Activated CD4-positive, alpha-beta T cell treated with anti-CD3 and anti-CD28 coated beads for 48 hours (primary cell): Measurements from ENCODE around the gene ABHD17C.

Experiments
- DNase-seq: peaks from one replicate; pipeline ENCODE4 v3.0.0-alpha.2; 2020

ABHD17C gene

DNA sequence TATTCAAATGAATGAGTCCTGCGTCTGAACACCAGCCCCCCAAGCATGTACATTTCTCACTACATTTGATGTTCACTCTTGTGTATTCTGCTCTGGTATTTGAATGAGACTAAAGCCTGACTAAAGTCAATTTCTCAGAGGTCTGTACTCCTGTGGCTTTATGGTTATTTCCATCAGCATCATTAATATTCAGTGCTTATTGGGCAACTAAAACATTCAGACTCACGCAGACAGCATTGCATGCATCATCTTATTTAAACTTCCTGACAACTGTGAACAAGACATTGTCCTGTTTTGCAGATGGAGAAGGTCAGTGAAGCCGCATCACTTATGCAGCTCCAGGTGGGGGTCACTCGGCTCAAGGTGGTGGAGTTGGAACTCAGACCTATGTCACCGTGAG is 95.1 kb downstream of the ABHD17C start:
- no peak for DNase-seq

DNA sequence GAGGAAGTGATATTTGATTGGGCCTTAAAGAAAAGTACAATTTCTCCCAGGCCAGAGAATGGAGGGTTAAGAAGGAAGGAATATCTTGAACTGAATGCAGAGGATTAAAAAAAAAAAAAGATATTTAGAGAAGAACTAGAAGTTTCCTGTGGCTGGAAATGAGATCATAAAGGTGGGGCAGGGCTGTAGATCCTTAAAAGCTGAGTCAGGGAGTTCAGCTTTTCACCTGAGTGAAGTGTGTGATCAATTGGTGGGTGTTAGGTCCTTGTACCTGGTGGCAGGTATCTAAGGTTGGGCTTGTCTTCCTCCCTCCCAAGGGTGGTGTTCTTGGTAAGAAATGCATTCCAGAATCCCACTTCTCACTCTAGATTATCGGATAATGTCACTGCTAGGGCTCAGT is 95.9 kb downstream of the ABHD17C start:
- no peak for DNase-seq

DNA sequence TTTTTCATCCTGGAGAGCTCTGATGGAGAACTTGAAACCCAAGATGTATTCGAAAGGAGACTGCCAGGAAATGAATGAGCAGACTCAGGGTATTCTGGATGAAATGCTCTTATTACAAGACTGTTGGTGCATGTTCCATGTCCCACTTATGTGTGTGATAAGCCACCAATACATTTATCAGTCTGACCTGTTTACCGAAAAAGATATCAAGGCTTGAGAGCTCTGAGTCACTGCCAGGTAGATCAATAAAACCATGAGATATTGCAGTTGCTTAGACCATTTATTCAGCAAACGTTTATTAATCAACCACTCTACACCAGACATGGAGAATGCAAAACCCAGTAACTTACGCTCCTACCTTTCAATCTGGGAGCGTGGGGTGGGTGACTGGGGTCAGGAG is 101.3 kb downstream of the ABHD17C start:
- DNase-seq = no peak

DNA sequence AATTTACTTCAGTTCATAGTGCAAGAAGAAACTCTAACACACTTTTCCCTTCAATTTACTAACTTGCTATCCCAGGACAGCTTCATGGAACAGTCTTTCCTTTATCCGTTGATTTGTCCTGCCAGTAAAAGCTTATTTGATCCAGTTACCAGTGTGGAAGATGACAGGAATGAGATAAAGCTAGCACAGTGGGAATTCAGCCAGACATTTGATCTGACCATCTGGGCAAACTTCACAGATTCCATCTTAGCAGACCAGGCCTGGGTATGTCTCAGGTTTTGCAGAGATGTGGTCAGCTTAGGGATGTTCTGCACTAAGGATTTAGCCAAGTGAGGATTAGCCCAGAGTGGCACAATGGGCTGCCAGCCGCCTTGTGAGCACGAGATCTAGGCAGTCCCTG is 103.8 kb downstream of the ABHD17C start:
- no peak for DNase-seq

DNA sequence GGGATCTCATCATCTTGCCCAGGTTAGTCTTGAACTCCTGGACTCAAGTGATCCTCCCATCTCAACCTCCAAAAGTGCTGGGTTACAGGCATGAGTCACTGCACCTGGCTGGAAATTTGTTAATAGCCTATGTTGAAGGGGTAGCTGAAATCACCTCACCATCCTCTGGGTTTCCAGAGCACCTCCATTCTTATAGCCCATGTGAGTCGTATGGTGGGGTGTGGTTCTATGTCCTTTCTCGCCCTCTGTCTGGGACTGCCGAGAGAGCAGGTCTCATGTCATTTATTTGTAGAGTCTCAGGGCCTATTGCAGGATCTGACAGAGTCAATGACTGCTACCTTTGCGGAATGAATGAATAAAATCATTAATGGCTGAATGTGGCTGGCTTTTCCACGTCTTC is 105.0 kb downstream of the ABHD17C start:
- no peak for DNase-seq

DNA sequence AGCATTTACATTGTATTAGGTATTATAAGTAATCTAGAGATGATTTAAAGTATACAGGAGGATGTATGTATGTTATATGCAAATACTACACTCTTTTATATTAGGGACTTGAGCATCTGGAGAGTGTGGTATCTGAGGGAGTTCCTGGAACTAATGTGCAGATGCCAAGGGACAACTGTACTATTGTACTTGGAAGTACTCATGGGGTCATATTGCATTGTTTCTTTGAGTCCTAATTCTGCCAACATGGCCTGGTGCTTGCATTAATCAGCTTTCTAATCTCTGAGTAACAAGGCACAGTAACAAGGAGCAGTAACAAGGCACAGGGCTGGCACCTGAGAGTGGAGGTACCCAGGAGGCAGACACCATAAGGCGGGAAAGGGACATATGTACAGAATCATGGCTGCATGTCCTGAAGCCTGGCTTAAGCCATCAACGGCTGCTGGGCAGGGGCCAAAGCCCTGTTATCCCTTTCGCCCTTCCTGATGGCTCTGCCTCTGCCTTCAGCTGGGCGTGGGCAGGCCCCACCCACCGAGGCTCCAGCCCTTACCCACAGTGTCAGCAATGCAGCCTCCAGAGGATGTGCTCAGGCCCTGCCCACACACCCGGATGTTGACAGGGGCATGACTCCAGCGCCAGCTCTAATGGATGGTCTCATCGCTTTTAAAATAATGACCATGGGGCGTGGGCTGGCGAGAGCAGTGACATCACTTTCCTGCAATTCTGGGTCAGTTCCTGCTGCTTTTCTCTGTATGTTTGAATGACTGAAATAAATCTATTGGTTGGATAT is 107.0 kb downstream of the ABHD17C start:
- no peak for DNase-seq

DNA sequence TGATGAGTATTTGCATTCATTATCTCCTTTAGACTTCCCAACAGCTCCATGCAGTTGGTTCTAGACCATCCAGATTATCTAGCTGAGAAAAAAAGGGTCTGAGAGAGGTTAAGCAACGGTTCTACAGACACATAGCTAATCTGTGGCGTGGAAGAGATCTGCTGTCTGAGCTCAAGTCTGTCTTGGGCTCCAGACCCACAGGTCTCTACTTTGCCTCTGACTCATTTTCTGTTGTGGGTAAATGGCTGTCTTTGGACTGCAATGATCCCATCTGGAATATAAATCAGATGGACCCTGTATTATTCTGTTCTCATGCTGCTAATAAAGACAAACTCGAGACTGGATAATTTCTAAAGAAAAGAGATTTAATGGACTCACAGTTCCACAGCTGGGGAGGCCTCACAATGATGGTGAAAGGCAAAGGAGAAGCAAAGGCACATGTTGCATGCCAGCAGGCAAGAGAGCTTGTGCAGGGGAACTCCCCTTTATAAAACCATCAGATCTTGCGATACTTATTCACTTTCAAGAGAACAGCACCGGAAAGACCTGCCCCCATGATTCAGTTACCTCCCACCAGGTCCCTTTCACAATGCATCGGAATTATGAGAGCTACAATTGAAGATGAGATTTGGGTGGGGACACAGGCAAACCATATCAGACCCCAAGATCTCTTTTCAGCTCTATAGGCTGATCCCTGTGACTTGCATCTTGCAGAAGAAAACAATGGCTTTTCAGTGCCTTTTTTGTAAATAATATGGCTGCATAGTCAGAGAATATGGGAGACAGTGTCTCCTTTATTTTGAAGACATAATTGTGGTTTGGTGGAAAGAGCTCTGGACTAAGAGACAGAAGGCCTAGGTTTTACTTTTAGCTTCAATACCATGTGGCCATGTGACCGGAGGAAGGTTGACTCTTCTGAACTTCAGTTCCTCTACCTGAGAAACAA is 108.7 kb downstream of the ABHD17C start:
- DNase-seq = peak; percentile 68

DNA sequence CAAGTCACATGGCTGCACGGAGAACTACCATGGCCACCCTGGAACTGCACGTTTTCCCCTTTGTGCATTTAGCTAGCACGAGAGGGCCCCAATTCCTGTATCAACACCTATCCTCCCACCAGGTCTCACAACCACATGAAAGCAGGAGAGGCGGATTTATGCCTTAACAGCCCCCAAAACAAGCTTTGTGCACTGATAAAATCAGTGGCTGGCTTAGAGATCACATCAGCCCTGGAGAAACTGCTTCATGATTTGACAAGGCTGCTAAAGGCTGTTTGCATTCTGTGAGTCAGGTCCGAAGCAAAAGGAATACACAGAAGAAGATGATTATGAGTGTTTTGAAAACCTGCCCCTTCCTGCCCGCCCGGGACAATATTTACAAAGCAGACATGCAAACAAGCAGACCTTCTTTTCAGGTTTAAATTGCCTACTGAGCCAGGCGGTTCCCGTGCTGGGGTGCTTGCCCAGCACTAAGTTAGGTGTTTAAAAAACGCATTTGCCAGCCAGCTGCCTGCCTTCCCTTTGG is 109.9 kb downstream of the ABHD17C start:
- peak; percentile 44 for DNase-seq
